Breast epithelium (tissue), 3 donors: ENCODE results near the gene DENND5B.

Experiments
- CTCF ChIP-seq, 3 donors: fragments of 450-650 bp; IDR thresholded peaks; one replicate each; pipeline ENCODE4 v1.5.1; 2016 to 2017; ENCODE audit warnings: antibody characterized with exemption in 3 of 3, mild to moderate bottlenecking in 3 of 3, moderate library complexity in 3 of 3
- POLR2A ChIP-seq: fragments of 450-650 bp; IDR thresholded peaks from one replicate; pipeline ENCODE4 v1.6.1; 2016; ENCODE audit warnings: antibody characterized with exemption, mild to moderate bottlenecking, moderate library complexity
- POLR2AphosphoS5 ChIP-seq, 3 donors: sonication (generic); formaldehyde crosslinking; IDR thresholded peaks; one replicate each; pipeline ENCODE4 v1.6.1; 2017; ENCODE audit warnings: antibody characterized with exemption in 3 of 3

GRCh38 chr12:31494455-31494854, 96.5 kb downstream of the DENND5B start:
- TF ChIP-seq CTCF (IDR thresholded peaks at IDR 0.05): no peak
- no peak for TF ChIP-seq POLR2A
- TF ChIP-seq POLR2AphosphoS5 (IDR thresholded peaks at IDR 0.05): no peak
